H1 (cell line): ENCODE measurements around the gene TAS1R3. TPM values are rescaled to one million over a fixed set of nuclear protein-coding genes. Genes with fewer than 3 reads are reported as not detected.

Experiments
- microRNA-seq, 2 experiments: library from miRNA; unstranded; fragments of <30 nt; microRNA quantifications; one replicate each; pipeline versions ENCODE4 to v1.2.0, GENCODE V29; 2016 to 2020; ENCODE audit warnings: borderline microRNAs expressed in 2 of 2, borderline number of aligned reads in 2 of 2, borderline replicate concordance in 1 of 2
- polyA plus RNA-seq, 7 experiments: library from polyadenylated mRNA; depleted of rRNA in 3 of 7; stranded (reverse) in 5 of 7; unstranded in 2 of 7; fragments of >200 nt in 5 of 7; fragments of 200-250 nt in 2 of 7; gene quantifications; 1 replicate in 5 of 7; 2 replicates in 1 of 7; 4 replicates in 1 of 7; pipeline versions ENCODE4 v1.2.1 to v1.2.3, GENCODE V29; 2011 to 2013; ENCODE audit warnings: missing spikeins in 2 of 7, mixed read lengths in 2 of 7
- small RNA-seq: library from polyadenylated mRNA; stranded (forward); fragments of <200 nt; extraction: miRNeasy Mini kit (QIAGEN cat#:217004); gene quantifications from one replicate; pipeline ENCODE3, GENCODE V24; 2013; ENCODE audit not compliant: insufficient read depth
- total RNA-seq: library from RNA; stranded (reverse); fragmentation: NEBNext Ultra II Directional; extraction: Animal tissue kit (Norgen Biotek cat#: 25700); gene quantifications from 2 replicates; pipeline ENCODE4 v1.2.1, GENCODE V29; 2021

The TAS1R3 gene
- total and polyA plus RNA-seq, 2 of the 8 experiments (the other 6 are each of a cell fraction or from before 2014, with no cell fraction given) = 0.03 to 0.19 TPM

Small RNA genes lying within 50 kb of the gene (microRNA-seq; reads per million reads assigned to microRNA genes)
- 0.23 to 0.61 reads per million in 2 experiments for gene MIR6726
- 0 reads per million in 2 experiments for gene MIR6727
- 0 reads per million in 2 experiments for gene MIR6808

Small RNA genes lying within 50 kb of the gene (small RNA-seq; reads per million reads assigned to genes)
- gene MIR6726 = 0.51 reads per million

Other genes starting within 250 kb of the TAS1R3 start
- 10.9 and 12.4 TPM in 2 replicates for gene C1orf159, start 215.2 kb upstream of the TAS1R3 start, total RNA-seq
- gene C1orf159, start 215.2 kb upstream of the TAS1R3 start, polyA plus RNA-seq (2011; rRNA removed) = 10.0 and 15.7 TPM in 2 replicates
- gene TTLL10, start 157.4 kb upstream of the TAS1R3 start, total RNA-seq = 1.6 and 1.7 TPM in 2 replicates
- 1.1 and 2.0 TPM in 2 replicates for gene TTLL10, start 157.4 kb upstream of the TAS1R3 start, polyA plus RNA-seq (2011; rRNA removed)
- 0.92 and 1.5 TPM in 2 replicates for gene TNFRSF18, start 124.7 kb upstream of the TAS1R3 start, total RNA-seq
- gene TNFRSF18, start 124.7 kb upstream of the TAS1R3 start, polyA plus RNA-seq (2011; rRNA removed) = 2.5 and 2.7 TPM in 2 replicates
- gene TNFRSF4, start 117.1 kb upstream of the TAS1R3 start, total RNA-seq = not detected in 2 replicates
- gene TNFRSF4, start 117.1 kb upstream of the TAS1R3 start, polyA plus RNA-seq (2011; rRNA removed) = 0.06 TPM in 1 of 2 replicates, not detected in the other
- 72.2 and 75.6 TPM in 2 replicates for gene SDF4, start 99.3 kb upstream of the TAS1R3 start, total RNA-seq
- gene SDF4, start 99.3 kb upstream of the TAS1R3 start, polyA plus RNA-seq (2011; rRNA removed) = 45.5 and 69.8 TPM in 2 replicates
- gene B3GALT6, start 99.0 kb upstream of the TAS1R3 start, total RNA-seq = 18.2 and 18.4 TPM in 2 replicates
- gene B3GALT6, start 99.0 kb upstream of the TAS1R3 start, polyA plus RNA-seq (2011; rRNA removed) = 20.4 and 23.1 TPM in 2 replicates
- 3.7 and 4.9 TPM in 2 replicates for gene C1QTNF12, start 84.6 kb upstream of the TAS1R3 start, total RNA-seq
- gene C1QTNF12, start 84.6 kb upstream of the TAS1R3 start, polyA plus RNA-seq (2011; rRNA removed) = 2.1 and 4.8 TPM in 2 replicates
- gene UBE2J2, start 57.4 kb upstream of the TAS1R3 start, total RNA-seq = 67.2 and 67.9 TPM in 2 replicates
- gene UBE2J2, start 57.4 kb upstream of the TAS1R3 start, polyA plus RNA-seq (2011; rRNA removed) = 33.6 and 47.3 TPM in 2 replicates
- 0.90 and 1.2 TPM in 2 replicates for gene SCNN1D, start 50.8 kb upstream of the TAS1R3 start, total RNA-seq
- 2.5 and 4.1 TPM in 2 replicates for gene SCNN1D, start 50.8 kb upstream of the TAS1R3 start, polyA plus RNA-seq (2011; rRNA removed)
- 26.5 and 28.3 TPM in 2 replicates for gene ACAP3, start 23.4 kb upstream of the TAS1R3 start, total RNA-seq
- 14.8 and 30.0 TPM in 2 replicates for gene ACAP3, start 23.4 kb upstream of the TAS1R3 start, polyA plus RNA-seq (2011; rRNA removed)
- 38.8 and 40.1 TPM in 2 replicates for gene PUSL1, start 22.7 kb upstream of the TAS1R3 start, total RNA-seq
- gene PUSL1, start 22.7 kb upstream of the TAS1R3 start, polyA plus RNA-seq (2011; rRNA removed) = 87.4 and 108 TPM in 2 replicates
- 113 and 116 TPM in 2 replicates for gene INTS11, start 6.6 kb upstream of the TAS1R3 start, total RNA-seq
- gene INTS11, start 6.6 kb upstream of the TAS1R3 start, polyA plus RNA-seq (2011; rRNA removed) = 243 and 324 TPM in 2 replicates
- gene CPTP, start 6.5 kb upstream of the TAS1R3 start, total RNA-seq = 10.6 and 13.3 TPM in 2 replicates
- gene CPTP, start 6.5 kb upstream of the TAS1R3 start, polyA plus RNA-seq (2011; rRNA removed) = 8.1 and 13.4 TPM in 2 replicates
- 56.0 and 58.9 TPM in 2 replicates for gene DVL1, start 18.1 kb downstream of the TAS1R3 start, total RNA-seq
- 39.4 and 59.8 TPM in 2 replicates for gene DVL1, start 18.1 kb downstream of the TAS1R3 start, polyA plus RNA-seq (2011; rRNA removed)
- 10.0 and 10.5 TPM in 2 replicates for gene MXRA8, start 27.3 kb downstream of the TAS1R3 start, total RNA-seq
- gene MXRA8, start 27.3 kb downstream of the TAS1R3 start, polyA plus RNA-seq (2011; rRNA removed) = 17.2 and 35.4 TPM in 2 replicates
- gene AURKAIP1, start 43.9 kb downstream of the TAS1R3 start, total RNA-seq = 194 TPM in 2 replicates
- 87.8 and 138 TPM in 2 replicates for gene AURKAIP1, start 43.9 kb downstream of the TAS1R3 start, polyA plus RNA-seq (2011; rRNA removed)
- 120 TPM in 2 replicates for gene CCNL2, start 68.1 kb downstream of the TAS1R3 start, total RNA-seq
- 79.8 and 121 TPM in 2 replicates for gene CCNL2, start 68.1 kb downstream of the TAS1R3 start, polyA plus RNA-seq (2011; rRNA removed)
- 126 and 130 TPM in 2 replicates for gene MRPL20, start 76.0 kb downstream of the TAS1R3 start, total RNA-seq
- 138 and 151 TPM in 2 replicates for gene MRPL20, start 76.0 kb downstream of the TAS1R3 start, polyA plus RNA-seq (2011; rRNA removed)
- 1.8 and 2.2 TPM in 2 replicates for gene ANKRD65, start 90.0 kb downstream of the TAS1R3 start, total RNA-seq
- 1.7 and 2.0 TPM in 2 replicates for gene ANKRD65, start 90.0 kb downstream of the TAS1R3 start, polyA plus RNA-seq (2011; rRNA removed)
- 36.6 and 42.0 TPM in 2 replicates for gene VWA1, start 104.4 kb downstream of the TAS1R3 start, total RNA-seq
- gene VWA1, start 104.4 kb downstream of the TAS1R3 start, polyA plus RNA-seq (2011; rRNA removed) = 16.0 and 19.5 TPM in 2 replicates
- gene ATAD3C, start 118.4 kb downstream of the TAS1R3 start, total RNA-seq = 1.3 and 2.0 TPM in 2 replicates
- gene ATAD3C, start 118.4 kb downstream of the TAS1R3 start, polyA plus RNA-seq (2011; rRNA removed) = 2.7 and 2.8 TPM in 2 replicates
- gene ATAD3B, start 140.5 kb downstream of the TAS1R3 start, total RNA-seq = 63.0 and 64.4 TPM in 2 replicates
- 31.3 and 43.9 TPM in 2 replicates for gene ATAD3B, start 140.5 kb downstream of the TAS1R3 start, polyA plus RNA-seq (2011; rRNA removed)
- 63.7 and 64.7 TPM in 2 replicates for gene ATAD3A, start 180.9 kb downstream of the TAS1R3 start, total RNA-seq
- gene ATAD3A, start 180.9 kb downstream of the TAS1R3 start, polyA plus RNA-seq (2011; rRNA removed) = 28.3 and 46.7 TPM in 2 replicates
- 3.6 and 6.6 TPM in 2 replicates for gene TMEM240, start 209.3 kb downstream of the TAS1R3 start, total RNA-seq
- gene TMEM240, start 209.3 kb downstream of the TAS1R3 start, polyA plus RNA-seq (2011; rRNA removed) = 5.7 and 7.6 TPM in 2 replicates
- 165 and 170 TPM in 2 replicates for gene SSU72, start 243.6 kb downstream of the TAS1R3 start, total RNA-seq
- 110 and 116 TPM in 2 replicates for gene SSU72, start 243.6 kb downstream of the TAS1R3 start, polyA plus RNA-seq (2011; rRNA removed)